NCI-H2029 (cell line): ENCODE measurements around the gene PRRT1.
"Not testable (repeated sequence)": the region's sequence is repeated elsewhere in the genome, so short reads cannot be mapped to it uniquely, and the experiment has no call there.

ENCODE experiments used
- DNase-seq: peaks from one replicate; lab custom pipeline; 2025; lab: John Stamatoyannopoulos, UW

The PRRT1 gene

GRCh38 chr6:32126880-32127279 is 24.9 kb downstream of the PRRT1 start:
- DNase-seq = no peak

DNA sequence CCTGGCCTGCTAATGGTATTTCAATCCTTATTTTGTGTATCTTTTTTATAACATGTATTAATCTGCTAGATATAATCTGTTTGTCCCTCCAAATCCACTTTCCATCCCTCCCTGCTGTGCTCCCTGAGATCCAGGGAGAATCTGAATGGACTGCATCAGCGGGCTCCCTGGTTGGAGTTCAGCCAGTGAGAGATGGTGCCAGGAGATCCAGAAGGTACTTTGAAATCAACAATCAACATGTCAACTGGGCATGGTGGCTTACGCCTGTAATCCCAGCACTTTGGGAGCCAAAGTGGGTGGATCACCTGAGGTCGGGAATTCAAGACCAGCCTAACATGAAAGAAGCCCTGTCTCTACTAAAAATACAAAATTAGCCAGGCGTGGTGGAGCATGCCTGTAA is 28.1 kb downstream of the PRRT1 start:
- DNase-seq = no peak

- DNase-seq = no peak
These were observed 31.1 kb downstream of the PRRT1 start for GRCh38 chr6:32120573-32121059.

- peak; percentile 45 for DNase-seq
These were observed 32.7 kb downstream of the PRRT1 start for GRCh38 chr6:32118782-32119628.

- DNase-seq = no peak
These were observed 34.3 kb downstream of the PRRT1 start for GRCh38 chr6:32117461-32117860.

GRCh38 chr6:32116674-32117073 is 35.1 kb downstream of the PRRT1 start:
- no peak for DNase-seq

DNA sequence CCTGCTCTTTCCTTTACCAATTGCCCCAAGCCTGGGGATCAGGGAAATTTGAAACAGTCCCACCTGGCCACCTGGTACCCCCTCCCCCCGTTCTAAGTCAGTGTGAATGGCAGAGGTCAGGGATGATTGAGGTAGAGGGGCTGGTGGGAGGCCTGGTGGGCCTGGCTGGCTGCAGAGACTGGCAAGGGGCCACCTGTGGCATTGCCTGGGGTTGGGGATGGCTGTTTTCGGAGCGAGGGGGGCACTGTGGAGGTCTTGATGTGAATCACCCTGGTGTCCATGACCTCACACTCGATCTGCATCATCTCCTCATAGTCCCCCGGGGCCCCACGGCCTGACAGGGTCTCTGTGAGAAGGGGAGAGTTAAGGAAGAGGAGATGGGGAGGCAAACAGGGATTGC is 36.1 kb downstream of the PRRT1 start:
- no peak for DNase-seq

GRCh38 chr6:32114796-32115195 is 36.9 kb downstream of the PRRT1 start:
- DNase-seq = no peak

- no peak for DNase-seq
These were observed 38.1 kb downstream of the PRRT1 start for GRCh38 chr6:32113386-32114352.

DNA sequence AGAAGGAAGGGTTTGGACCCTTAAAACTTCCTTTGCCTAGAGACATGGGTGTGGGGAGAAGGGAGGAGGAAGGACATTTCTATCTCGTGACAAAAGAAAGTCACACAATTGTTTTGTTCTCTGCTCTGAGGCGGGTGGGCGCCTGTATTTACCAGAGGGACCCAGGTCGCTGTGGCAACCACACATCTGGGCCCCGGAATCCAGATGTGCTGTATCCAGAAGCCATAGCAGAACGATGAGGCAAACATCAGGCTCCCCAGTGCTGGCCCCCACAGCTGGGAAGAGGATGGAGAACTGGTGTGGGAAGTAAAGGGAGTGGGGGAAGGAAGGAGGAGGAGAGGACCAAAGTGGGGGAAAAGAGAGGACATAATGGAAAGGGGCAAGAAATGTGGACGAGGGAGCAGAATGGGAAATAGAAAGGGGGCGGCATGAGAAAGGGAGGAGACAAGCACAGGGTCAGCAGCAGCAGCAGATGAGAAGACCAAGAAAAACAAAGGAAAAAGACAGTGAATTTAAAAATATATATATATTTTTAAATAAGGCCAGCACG is 39.2 kb downstream of the PRRT1 start:
- DNase-seq = no peak

GRCh38 chr6:32111424-32112066 is 40.2 kb downstream of the PRRT1 start:
- no peak for DNase-seq

DNA sequence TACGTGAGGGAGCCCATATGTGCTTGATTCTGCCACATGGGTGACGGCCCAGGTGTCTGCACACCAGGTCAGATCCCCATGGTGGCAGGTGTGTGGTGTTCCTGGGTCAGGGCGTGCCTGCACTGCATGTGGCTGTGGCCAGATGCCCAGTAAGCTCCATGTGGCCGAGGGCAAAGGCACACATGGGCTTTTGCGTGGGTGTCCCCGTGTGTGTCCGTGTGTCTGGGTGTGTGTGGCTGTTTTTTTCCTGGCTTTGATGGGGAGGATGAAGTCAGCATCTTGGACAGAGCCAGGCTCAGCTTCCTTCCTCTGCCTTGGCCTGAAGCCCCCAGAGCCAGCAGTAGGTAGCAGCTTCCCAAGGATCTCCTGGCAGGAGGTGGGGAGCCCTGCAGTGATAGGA is 41.1 kb downstream of the PRRT1 start:
- no peak for DNase-seq

GRCh38 chr6:32109765-32110160 is 42.0 kb downstream of the PRRT1 start:
- no peak for DNase-seq

- DNase-seq = no peak
These were observed 42.5 kb downstream of the PRRT1 start, which contains the start of gene TNXB for GRCh38 chr6:32109114-32109764. Gene TNXB (minus strand): TSS chr6:32109338. CDS start chr6:32098198, 11,140 bp downstream.

- DNase-seq = no peak
These were observed 43.0 kb downstream of the PRRT1 start for GRCh38 chr6:32108727-32109113.

DNA sequence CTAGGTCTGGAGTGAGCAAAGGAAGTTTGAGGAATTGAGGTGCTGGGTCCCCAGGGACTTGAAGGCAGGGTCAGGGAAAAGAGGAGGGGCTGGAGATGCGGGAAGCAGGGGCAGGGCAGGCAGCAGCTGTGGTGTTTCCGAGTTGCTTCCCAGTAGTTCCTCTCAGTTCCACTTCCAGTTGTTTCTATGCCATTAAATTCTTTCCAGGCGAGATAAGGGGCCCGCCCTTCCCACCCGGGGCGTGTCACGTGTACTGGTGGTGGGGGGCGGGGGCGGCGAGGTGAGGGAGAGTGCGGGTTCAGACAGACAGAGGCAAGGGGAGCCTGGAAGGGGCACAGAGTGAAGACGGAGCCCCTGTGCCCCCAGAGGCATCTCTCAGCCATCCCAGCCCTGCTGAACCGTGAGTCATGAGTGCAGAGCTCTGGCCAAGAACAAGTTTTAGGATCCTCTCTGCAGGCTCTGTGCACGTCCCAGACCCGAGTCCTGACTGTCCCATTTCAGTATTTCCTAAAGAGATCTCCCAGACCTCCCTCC is 43.6 kb downstream of the PRRT1 start:
- DNase-seq = no peak

DNA sequence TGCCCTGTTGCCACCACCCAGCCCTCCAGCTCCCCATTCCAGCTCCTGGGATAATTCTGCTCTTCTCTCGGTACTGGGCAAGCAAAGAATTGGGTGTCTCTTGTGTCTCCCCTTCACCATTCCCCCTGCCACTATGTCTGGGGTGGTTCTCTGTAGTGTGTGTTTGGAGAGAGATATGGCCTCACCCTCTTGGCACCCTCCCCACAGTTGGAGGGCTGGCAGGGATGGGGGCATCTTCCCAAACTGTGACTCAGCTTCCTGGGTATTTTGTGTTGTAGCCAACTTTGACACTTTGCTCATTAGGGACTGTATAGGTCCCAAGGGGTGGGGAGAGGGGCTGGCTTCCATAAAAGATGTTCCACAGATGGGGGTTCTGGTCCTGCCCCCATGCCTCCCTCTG is 44.3 kb downstream of the PRRT1 start:
- no peak for DNase-seq

GRCh38 chr6:32105433-32105832 is 46.3 kb downstream of the PRRT1 start:
- no peak for DNase-seq

GRCh38 chr6:32102255-32102654 is 49.5 kb downstream of the PRRT1 start:
- no peak for DNase-seq

GRCh38 chr6:32100251-32100650 is 51.5 kb downstream of the PRRT1 start:
- DNase-seq = not testable (repeated sequence)
